ENCODE results near the gene URI1.
A peak's percentile ranks its signal among the peaks of the same experiment; 100 is the strongest.
"Not testable (repeated sequence)": the region's sequence is repeated elsewhere in the genome, so short reads cannot be mapped to it uniquely, and the experiment has no call there.

Gene URI1, protein sequence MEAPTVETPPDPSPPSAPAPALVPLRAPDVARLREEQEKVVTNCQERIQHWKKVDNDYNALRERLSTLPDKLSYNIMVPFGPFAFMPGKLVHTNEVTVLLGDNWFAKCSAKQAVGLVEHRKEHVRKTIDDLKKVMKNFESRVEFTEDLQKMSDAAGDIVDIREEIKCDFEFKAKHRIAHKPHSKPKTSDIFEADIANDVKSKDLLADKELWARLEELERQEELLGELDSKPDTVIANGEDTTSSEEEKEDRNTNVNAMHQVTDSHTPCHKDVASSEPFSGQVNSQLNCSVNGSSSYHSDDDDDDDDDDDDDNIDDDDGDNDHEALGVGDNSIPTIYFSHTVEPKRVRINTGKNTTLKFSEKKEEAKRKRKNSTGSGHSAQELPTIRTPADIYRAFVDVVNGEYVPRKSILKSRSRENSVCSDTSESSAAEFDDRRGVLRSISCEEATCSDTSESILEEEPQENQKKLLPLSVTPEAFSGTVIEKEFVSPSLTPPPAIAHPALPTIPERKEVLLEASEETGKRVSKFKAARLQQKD
- 84.5 to 113 reads per million in 2 donors for total RNA-seq

- peak; percentile 84 to 95 (median 89) for DNase-seq
These were observed at the start of gene URI1 for GRCh38 chr19:29941828-29942403. TSS of gene URI1 (plus strand) at chr19:29942239. CDS start at chr19:29942548, 309 bp downstream.

DNA sequence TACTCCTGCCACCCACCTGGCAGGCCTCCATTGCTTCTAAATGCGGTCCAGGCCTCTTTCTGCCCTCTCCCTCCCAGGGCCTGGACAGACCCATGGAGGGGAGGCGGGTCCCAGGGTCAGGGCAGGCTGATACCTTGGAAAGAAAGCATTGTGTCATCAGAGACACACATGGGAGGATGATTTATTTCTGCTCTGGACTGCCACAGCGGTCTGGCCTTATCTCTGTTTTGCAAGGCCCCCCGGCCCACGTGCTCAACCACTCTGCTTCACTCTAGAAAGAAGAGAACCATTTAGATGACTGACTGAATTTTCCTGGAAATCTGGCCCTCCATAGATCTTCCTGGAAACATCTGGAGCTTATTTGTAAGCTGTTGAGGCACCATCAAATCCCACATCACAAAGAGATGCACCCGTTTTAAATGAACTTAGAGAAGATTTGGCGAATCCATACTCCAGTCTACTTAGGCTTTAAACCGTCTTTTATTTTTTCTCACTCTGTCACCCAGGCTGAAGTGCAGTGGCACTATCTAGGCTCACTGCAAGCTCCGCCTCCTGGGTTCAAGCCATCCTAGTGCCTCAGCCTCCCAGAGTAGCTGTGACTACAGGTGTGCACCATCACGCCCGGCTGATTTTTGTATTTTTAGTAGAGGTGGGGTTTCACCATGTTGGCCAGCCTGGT is 48.3 kb upstream of the URI1 start:
- no peak for DNase-seq

GRCh38 chr19:29896802-29897201 is 45.2 kb upstream of the URI1 start:
- DNase-seq: no peak

DNA sequence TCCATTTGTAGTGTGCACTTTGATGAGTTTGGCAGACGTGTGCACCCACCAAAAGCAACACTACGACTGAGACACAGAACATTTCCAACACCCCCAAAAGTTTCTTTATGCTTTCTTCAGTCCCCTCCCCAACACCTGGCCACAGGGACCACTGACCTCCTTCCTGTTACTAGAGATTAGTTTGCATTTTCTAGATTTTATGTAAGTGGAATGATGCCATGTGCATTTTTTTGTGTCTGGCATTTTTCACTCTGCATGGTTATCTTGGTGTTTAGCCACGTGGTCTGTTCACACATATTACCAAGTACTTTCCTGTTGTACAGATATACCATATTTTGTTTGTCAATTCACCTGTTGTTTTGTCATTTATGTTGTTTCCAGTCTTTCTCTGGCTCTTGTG is 44.6 kb upstream of the URI1 start:
- no peak for DNase-seq

DNA sequence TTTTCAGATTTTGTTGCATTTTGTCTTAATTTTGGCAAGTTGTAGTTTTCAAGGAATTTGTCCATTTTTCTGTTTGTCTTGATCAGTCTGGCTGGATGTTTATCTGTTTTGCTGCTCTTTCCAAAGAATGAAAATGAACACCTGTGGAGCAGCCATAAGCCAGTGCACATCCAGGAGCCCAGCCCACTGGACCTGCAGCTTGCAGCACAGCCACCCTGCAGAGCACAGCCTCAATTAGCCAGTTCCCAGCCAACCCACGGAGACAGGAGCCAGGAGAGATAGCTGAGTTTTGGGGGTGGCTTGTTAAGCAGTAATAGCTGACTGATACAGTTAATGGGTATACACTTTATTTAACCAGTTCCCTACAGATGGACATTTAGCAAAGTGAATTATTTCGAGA is 38.0 kb upstream of the URI1 start:
- no peak for DNase-seq

- DNase-seq: no peak
These were observed 32.8 kb upstream of the URI1 start for GRCh38 chr19:29908963-29909944.

- DNase-seq: no peak
These were observed 27.1 kb upstream of the URI1 start for GRCh38 chr19:29914933-29915332.

DNA sequence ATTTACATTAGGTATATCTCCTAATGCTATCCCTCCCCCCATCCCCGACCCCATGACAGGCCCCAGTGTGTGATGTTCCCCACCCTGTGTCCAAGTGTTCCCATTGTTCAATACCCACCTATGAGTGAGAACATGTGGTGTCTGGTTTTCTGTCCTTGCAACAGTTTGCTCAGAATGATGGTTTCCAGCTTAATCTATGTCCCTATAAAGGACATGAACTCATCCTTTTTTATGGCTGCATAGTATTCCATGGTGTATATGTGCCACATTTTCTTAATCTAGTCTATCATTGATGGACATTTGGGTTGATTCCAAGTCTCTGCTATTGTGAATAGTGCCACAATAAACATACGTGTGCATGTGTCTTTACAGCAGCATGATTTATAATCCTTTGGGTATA is 26.2 kb upstream of the URI1 start:
- not testable (repeated sequence) for DNase-seq

GRCh38 chr19:29917911-29918310 is 24.1 kb upstream of the URI1 start:
- DNase-seq: no peak

GRCh38 chr19:29918891-29919290 is 23.1 kb upstream of the URI1 start:
- no peak for DNase-seq

- no peak for DNase-seq
These were observed 19.1 kb upstream of the URI1 start for GRCh38 chr19:29922972-29923371.

GRCh38 chr19:29923653-29924052 is 18.4 kb upstream of the URI1 start:
- DNase-seq: no peak

DNA sequence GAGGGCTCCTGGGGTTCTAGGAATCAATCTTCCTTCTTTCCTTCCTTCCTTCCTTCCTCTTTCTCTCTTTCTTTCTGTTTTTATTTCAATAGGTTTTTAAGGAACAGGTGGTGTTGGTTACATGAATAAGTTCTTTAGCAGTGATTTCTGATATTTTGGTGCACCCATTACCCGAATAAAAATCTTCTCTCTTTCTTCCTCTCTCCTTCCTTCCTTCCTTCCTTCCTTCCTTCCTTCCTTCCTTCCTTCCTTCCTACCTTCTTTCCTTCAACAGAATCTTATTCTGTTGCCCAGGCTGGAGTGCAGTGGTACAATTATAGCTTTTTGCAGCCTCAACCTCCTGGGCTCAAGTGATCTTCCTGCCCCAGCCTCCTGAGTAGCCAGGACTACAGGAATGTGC is 16.0 kb upstream of the URI1 start:
- no peak for DNase-seq

- no peak for DNase-seq
These were observed 15.2 kb upstream of the URI1 start for GRCh38 chr19:29926801-29927200.

GRCh38 chr19:29927944-29928625 is 14.0 kb upstream of the URI1 start:
- DNase-seq: no peak

DNA sequence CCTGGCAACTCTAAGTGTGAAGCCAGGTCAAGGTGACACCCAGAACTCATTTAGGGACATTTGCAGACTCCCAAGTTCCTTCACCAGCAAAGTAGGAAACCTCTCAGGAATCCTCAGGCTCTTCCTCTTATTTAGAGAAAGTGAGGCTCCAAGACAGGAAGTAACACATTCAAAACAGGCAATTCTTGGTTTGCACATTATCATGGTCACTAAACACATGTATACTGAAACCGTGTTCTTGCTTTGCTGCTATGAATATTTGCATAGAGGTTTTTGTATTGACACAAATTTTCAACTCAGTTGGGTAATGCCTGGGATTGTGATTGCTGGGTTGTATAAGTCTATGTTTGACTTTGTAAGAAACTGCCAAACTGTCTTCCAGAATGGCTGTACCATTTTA is 13.2 kb upstream of the URI1 start:
- DNase-seq: no peak

- DNase-seq: no peak
These were observed 7.8 kb upstream of the URI1 start for GRCh38 chr19:29934257-29934656.

- no peak for DNase-seq
These were observed 7.3 kb upstream of the URI1 start for GRCh38 chr19:29934781-29935180.

DNA sequence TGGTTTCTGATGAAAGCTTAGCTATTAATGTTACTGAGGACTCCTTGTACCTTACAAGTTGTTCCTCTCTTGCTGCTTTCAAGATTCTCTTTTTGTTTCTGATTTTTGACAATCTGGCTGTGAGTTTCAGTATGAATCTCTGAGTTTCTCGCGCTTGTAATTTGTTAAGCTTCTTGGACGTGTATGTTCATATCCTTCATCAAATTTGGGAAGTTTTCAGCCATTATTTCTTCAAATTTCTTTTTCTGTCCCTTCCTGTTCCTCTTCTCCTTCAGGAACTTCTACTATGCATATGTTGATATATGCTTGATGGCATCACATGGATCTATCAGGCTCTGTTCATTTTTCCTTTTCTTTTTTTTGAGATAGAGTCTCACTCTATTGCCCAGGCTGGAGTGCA is 5.6 kb upstream of the URI1 start:
- DNase-seq: no peak

GRCh38 chr19:29939628-29940027 is 2.4 kb upstream of the URI1 start:
- DNase-seq: no peak

DNA sequence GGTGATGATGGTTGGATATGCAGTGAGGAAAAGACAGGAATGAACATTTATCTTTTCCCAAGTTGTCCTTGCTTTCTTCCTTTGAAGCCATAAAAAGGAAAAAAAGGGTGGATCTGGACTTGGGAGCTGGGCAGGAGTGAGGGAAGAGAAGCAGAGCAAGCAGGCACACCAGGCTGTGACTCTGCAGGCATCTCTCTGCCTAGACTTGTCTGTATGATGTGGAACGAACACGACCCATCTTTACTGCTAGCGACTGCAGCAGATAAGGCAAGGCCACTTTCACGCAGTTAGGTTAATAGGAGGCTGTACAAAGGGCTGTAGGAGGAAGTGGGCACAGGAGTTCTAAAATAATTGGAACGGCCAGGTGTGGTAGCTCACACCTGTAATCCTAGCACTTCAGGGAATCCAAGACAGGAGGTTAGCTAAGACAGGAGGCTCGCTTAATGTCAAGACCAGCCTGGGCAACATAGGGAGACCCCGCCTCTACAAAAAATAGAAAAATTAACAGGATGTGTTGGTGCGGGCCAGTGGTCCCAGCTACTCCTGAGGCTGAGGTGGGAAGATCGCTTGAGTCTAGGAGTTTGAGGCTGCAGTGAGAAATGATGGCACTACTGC is 961 bp upstream of the URI1 start:
- no peak for DNase-seq
